WTC11 (cell line): Measurements from ENCODE around the gene RPL35.

Experiments used
- CTCF ChIP-seq: fragments of 200-600 bp; IDR thresholded peaks from 2 replicates; pipeline ENCODE4 v1.8.0; 2022; ENCODE audit warnings: antibody characterized with exemption
- MAX ChIP-seq: sonication (generic); formaldehyde crosslinking; IDR thresholded peaks from 2 replicates; pipeline ENCODE4 v1.8.0; 2022; ENCODE audit warnings: mild to moderate bottlenecking, missing genetic modification reagents
- NFYB ChIP-seq: sonication (generic); formaldehyde crosslinking; conservative IDR thresholded peaks from 2 replicates; pipeline ENCODE4 v1.8.0; 2022; ENCODE audit warnings: low read depth, missing genetic modification reagents
- NR2C2 ChIP-seq: sonication (generic); formaldehyde crosslinking; IDR thresholded peaks from 2 replicates; pipeline ENCODE4 v1.8.0; 2022; ENCODE audit warnings: mild to moderate bottlenecking, missing genetic modification reagents
- TEAD1 ChIP-seq: sonication (generic); formaldehyde crosslinking; IDR thresholded peaks from 2 replicates; pipeline ENCODE4 v1.8.0; 2022; ENCODE audit warnings: mild to moderate bottlenecking, missing genetic modification reagents
- ZBTB43 ChIP-seq: sonication (generic); formaldehyde crosslinking; IDR thresholded peaks from 2 replicates; pipeline ENCODE4 v1.8.1; 2023; ENCODE audit warnings: mild to moderate bottlenecking, missing genetic modification reagents

GRCh38 chr9:124871156-124871561, 9.4 kb upstream of the RPL35 start:
- no peak for TF ChIP-seq CTCF
- TF ChIP-seq TEAD1 (CRISPR knock-in tag), result no peak
- no peak for TF ChIP-seq MAX (CRISPR knock-in tag)
- TF ChIP-seq NR2C2 (CRISPR knock-in tag), result no peak
- no peak for TF ChIP-seq ZBTB43
- no peak for TF ChIP-seq NFYB (CRISPR knock-in tag)
